A549 (cell line): ENCODE data around the gene PRKN. TPM values are rescaled to one million over a fixed set of nuclear protein-coding genes. Genes with fewer than 3 reads are reported as not detected.

Experiments used
- ATAC-seq, 2 experiments: fragments of 200-7000 bp in 1 of 2; fragments of >200 bp in 1 of 2; cut with Nextera tagmentation in 1 of 2; cut with Tn5 transposase in 1 of 2; 3 replicates each; pipeline versions ENCODE4 v1.8.0 to v1.9.1; 2018 to 2020; ENCODE audit warnings: mild to moderate bottlenecking in 1 of 2, moderate library complexity in 1 of 2
- CTCF ChIA-PET: fragments of 300-600 bp; sonication (Branson Sonifier 250); formaldehyde crosslinking; extraction: SDS; loops from one replicate; lab custom pipeline; 2021; ENCODE audit warnings: antibody characterized with exemption, inconsistent platforms; lab: Yijun Ruan, JAX
- POLR2A ChIA-PET: fragments of 350-600 bp; formaldehyde crosslinking; extraction: SDS; loops from one replicate; lab custom pipeline; 2021; ENCODE audit warnings: antibody characterized with exemption, inconsistent platforms; lab: Yijun Ruan, JAX
- DNase-seq, 2 experiments: peaks; one replicate each; pipeline versions ENCODE4 v3.0.0 to v3.0.0-alpha.2; 2011 to 2016; ENCODE audit warnings: low read depth in 1 of 2, low spot score in 1 of 2
- FAIRE-seq: peaks from 2 replicates; lab custom pipeline; 2011; peaks lifted over from hg19 to GRCh38; lab: Jason Lieb, UNC
- H3K27ac ChIP-seq, 2 experiments: fragments of >200 bp; sonication (Bioruptor Twin); formaldehyde crosslinking; 3 replicates each; pipeline ENCODE4 v1.5.1; 2016 to 2017
- H3K4me1 ChIP-seq: fragments of >200 bp; sonication (Bioruptor Twin); formaldehyde crosslinking; 3 replicates; pipeline ENCODE4 v1.6.1; 2016
- H3K4me2 ChIP-seq: fragments of >200 bp; sonication (Bioruptor Twin); formaldehyde crosslinking; 3 replicates; pipeline ENCODE4 v1.6.1; 2016
- H3K4me3 ChIP-seq: fragments of >200 bp; sonication (Bioruptor Twin); formaldehyde crosslinking; 3 replicates; pipeline ENCODE4 v1.5.1; 2016
- H3K9me3 ChIP-seq: fragments of >200 bp; sonication (Bioruptor Twin); formaldehyde crosslinking; 3 replicates; pipeline ENCODE4 v1.6.1; 2016
- ATOH8 ChIP-seq: fragments of 250-450 bp; sonication (Bioruptor Pico); IDR thresholded peaks from 2 replicates; pipeline ENCODE4 v1.5.0; 2020; ENCODE audit warnings: low read depth, mild to moderate bottlenecking, moderate library complexity
- CBX8 ChIP-seq: fragments of 200-600 bp; sonication (generic); IDR thresholded peaks from 2 replicates; pipeline ENCODE4 v1.6.1; 2016
- CHD2 ChIP-seq: fragments of 150-350 bp; IDR thresholded peaks from 2 replicates; pipeline ENCODE4 v1.6.1; 2014; ENCODE audit warnings: low read length; ENCODE audit not compliant: partially characterized antibody
- CTCF ChIP-seq: fragments of >200 bp; sonication (Bioruptor Twin); formaldehyde crosslinking; IDR thresholded peaks from 3 replicates; pipeline ENCODE4 v1.5.1; 2016
- E2F6 ChIP-seq: IDR thresholded peaks from 2 replicates; pipeline ENCODE4 v1.6.1; 2012; ENCODE audit warnings: low read depth, borderline replicate concordance
- ELK1 ChIP-seq: fragments of 150-350 bp; IDR thresholded peaks from 2 replicates; pipeline ENCODE4 v1.6.1; 2014; ENCODE audit warnings: low read depth, mild to moderate bottlenecking, low read length
- EP300 ChIP-seq, 2 experiments: fragments of >200 bp; sonication (Bioruptor Twin); formaldehyde crosslinking; IDR thresholded peaks; 2 replicates in 1 of 2; 3 replicates in 1 of 2; pipeline ENCODE4 v1.6.1; 2016 to 2017
- FOSB ChIP-seq: fragments of 250-450 bp; sonication (Bioruptor Pico); IDR thresholded peaks from 2 replicates; pipeline ENCODE4 v1.5.0; 2020; ENCODE audit warnings: mild to moderate bottlenecking, moderate library complexity
- FOXS1 ChIP-seq: fragments of 250-450 bp; sonication (Bioruptor Pico); IDR thresholded peaks from 2 replicates; pipeline ENCODE4 v1.5.0; 2020; ENCODE audit warnings: mild to moderate bottlenecking, moderate library complexity
- HOXA7 ChIP-seq: fragments of 250-450 bp; sonication (Bioruptor Pico); IDR thresholded peaks from 2 replicates; pipeline ENCODE4 v1.5.0; 2020; ENCODE audit warnings: mild to moderate bottlenecking, moderate library complexity
- HOXB13 ChIP-seq: fragments of 250-450 bp; sonication (Bioruptor Pico); IDR thresholded peaks from 2 replicates; pipeline ENCODE4 v1.5.0; 2020; ENCODE audit warnings: low read depth, mild to moderate bottlenecking, moderate library complexity
- HOXB5 ChIP-seq: fragments of 250-450 bp; sonication (Bioruptor Pico); IDR thresholded peaks from 2 replicates; pipeline ENCODE4 v1.5.0; 2020; ENCODE audit warnings: mild to moderate bottlenecking, moderate library complexity
- KDM1A ChIP-seq: fragments of 200-600 bp; sonication (generic); IDR thresholded peaks from 2 replicates; pipeline ENCODE4 v1.6.1; 2016; ENCODE audit warnings: low read depth, mild to moderate bottlenecking
- KDM5A ChIP-seq: fragments of 200-600 bp; sonication (generic); IDR thresholded peaks from 2 replicates; pipeline ENCODE4 v1.6.1; 2016; ENCODE audit warnings: antibody characterized with exemption, mild to moderate bottlenecking
- MAFK ChIP-seq: fragments of 450-650 bp; IDR thresholded peaks from 2 replicates; pipeline ENCODE4 v1.6.1; 2014; ENCODE audit not compliant: partially characterized antibody
- MAX ChIP-seq: IDR thresholded peaks from 2 replicates; pipeline ENCODE4 v1.6.1; 2012
- MAZ ChIP-seq: fragments of 150-350 bp; IDR thresholded peaks from 2 replicates; pipeline ENCODE4 v1.6.1; 2014; ENCODE audit warnings: antibody characterized with exemption, low read depth, low read length, borderline replicate concordance
- NFE2L2 ChIP-seq: fragments of 150-350 bp; conservative IDR thresholded peaks from 2 replicates; pipeline ENCODE4 v1.6.1; 2014; ENCODE audit warnings: low read length
- RAD21 ChIP-seq, 2 experiments: fragments of >200 bp in 1 of 2; sonication (Bioruptor Twin) in 1 of 2; formaldehyde crosslinking in 1 of 2; IDR thresholded peaks in 1 of 2; conservative IDR thresholded peaks in 1 of 2; 2 replicates in 1 of 2; 3 replicates in 1 of 2; pipeline ENCODE4 v1.6.1; 2012 to 2018; ENCODE audit warnings: inconsistent platforms in 1 of 2
- RCOR1 ChIP-seq: fragments of 150-350 bp; IDR thresholded peaks from 2 replicates; pipeline ENCODE4 v1.6.1; 2014; ENCODE audit warnings: antibody characterized with exemption, low read length, low read depth
- RFX5 ChIP-seq: fragments of 450-650 bp; IDR thresholded peaks from 2 replicates; pipeline ENCODE4 v1.7.1; 2014; ENCODE audit warnings: antibody characterized with exemption, mild to moderate bottlenecking, moderate library complexity
- SMC3 ChIP-seq: fragments of >200 bp; sonication (Bioruptor Twin); formaldehyde crosslinking; IDR thresholded peaks from 3 replicates; pipeline ENCODE4 v1.6.1; 2018; ENCODE audit warnings: inconsistent platforms
- TP53 ChIP-seq: fragments of 250-450 bp; sonication (Bioruptor Pico); IDR thresholded peaks from 2 replicates; pipeline ENCODE4 v1.5.0; 2021; ENCODE audit warnings: mild to moderate bottlenecking, moderate library complexity
- ZC3H11A ChIP-seq: fragments of 450-650 bp; IDR thresholded peaks from 2 replicates; pipeline ENCODE4 v1.6.1; 2014; ENCODE audit warnings: antibody characterized with exemption, mild to moderate bottlenecking
- WGBS: methylation state at CpG from one replicate; pipeline ENCODE4 v1.1.6; 2017; ENCODE audit errors: missing lambda C conversion rate; 5-methylcytosine and 5-hydroxymethylcytosine counted together
- polyA plus RNA-seq, 4 experiments: library from polyadenylated mRNA; depleted of rRNA in 3 of 4; stranded (reverse); fragments of >200 nt; fragmentation: RNase III in 1 of 4; extraction: RNeasy Plus Mini Kit Qiagen cat#74134 plus additional on column Dnase treatment in 1 of 4; gene quantifications; 2 replicates in 3 of 4; 3 replicates in 1 of 4; pipeline ENCODE4 v1.2.3, GENCODE V29; 2011 to 2017

Gene PRKN
- polyA plus RNA-seq, 2 of the 4 experiments (the other 2 are of a cell fraction): 0.36 to 0.39 TPM

- WGBS: 57% methylated on average over 4 of the region's 4 CpGs
- FAIRE-seq (no peak), ATAC-seq (no peak; a peak in 1 of 6 replicates), DNase-seq (no peak)
- Histone ChIP-seq H3K4me2 (no peak overlapping the region), H3K27ac (peak overlapping the region in 1 of 2 experiments; percentile 5; a peak in 1 of 6 replicates), H3K4me3 (no peak overlapping the region), H3K9me3 (no peaks in the 10 kb centered on the region), H3K4me1 (no peaks in the 10 kb centered on the region)
- TF ChIP-seq CHD2: no peak
- TF ChIP-seq KDM5A: no peak
- CTCF ChIA-PET: interaction anchor here (0.6 to 5.0 kb wide), 6 partner anchors 12 to 334 kb away, joined by 3 to 48 read pairs (median 7); no protein-coding TSS in a partner anchor
- POLR2A ChIA-PET: interaction anchor here (1.7 kb wide), 1 partner anchor 81 kb away, joined by 4 read pairs; no protein-coding TSS in a partner anchor
Observed at GRCh38 chr6:161498881-161499280, 1228.7 kb downstream of the PRKN start.

GRCh38 chr6:161498359-161498758 is 1229.2 kb downstream of the PRKN start:
- Histone ChIP-seq H3K4me1 (no peaks in the 10 kb centered on the region), H3K4me2 (no peak overlapping the region), H3K27ac (peak overlapping the region in 1 of 2 experiments; percentile 67; a peak in 3 of 6 replicates), H3K9me3 (no peaks in the 10 kb centered on the region), H3K4me3 (no peak overlapping the region)
- no peak for FAIRE-seq
- POLR2A ChIA-PET: interaction anchor here (1.7 kb wide), 1 partner anchor 81 kb away, joined by 4 read pairs; no protein-coding TSS in a partner anchor
- WGBS: 52% methylated on average over 7 of the region's 7 CpGs
- CTCF ChIA-PET: interaction anchor here (0.7 to 5.0 kb wide), 12 partner anchors 9 to 335 kb away, joined by 3 to 48 read pairs (median 4); no protein-coding TSS in a partner anchor
- ATAC-seq: peak; percentile 77 to 98
- peak; percentile 18 to 68 for DNase-seq
- TF ChIP-seq CHD2: no peak
- no peak for TF ChIP-seq EP300 (IDR thresholded peaks at IDR 0.05)
- no peak for TF ChIP-seq HOXA7
- no peak for TF ChIP-seq ZC3H11A
- no peak for TF ChIP-seq NFE2L2
- TF ChIP-seq ELK1: no peak
- TF ChIP-seq KDM1A: no peak
- peak; percentile 48 for TF ChIP-seq CTCF
- TF ChIP-seq ATOH8 (CRISPR knock-in tag): no peak
- peak; percentile 38; the same call in 1 of the 2 replicates for TF ChIP-seq MAX
- TF ChIP-seq FOSB (CRISPR knock-in tag): no peak
- TF ChIP-seq RCOR1: no peak
- TF ChIP-seq RAD21 (conservative IDR thresholded peaks at IDR 0.05 in 1 of 2, IDR thresholded peaks at IDR 0.05 in 1 of 2): peak; percentile 75 to 83
- no peak for TF ChIP-seq HOXB5 (CRISPR knock-in tag)
- TF ChIP-seq E2F6: no peak
- TF ChIP-seq CBX8: no peak
- TF ChIP-seq HOXB13 (CRISPR knock-in tag): no peak
- TF ChIP-seq FOXS1: no peak
- no peak for TF ChIP-seq MAZ
- TF ChIP-seq SMC3: peak; percentile 78
- no peak for TF ChIP-seq RFX5
- TF ChIP-seq TP53 (CRISPR knock-in tag): no peak
- TF ChIP-seq MAFK: no peak
